Measurements from ENCODE around the gene CILP.
A peak's percentile ranks its signal among the peaks of the same experiment; 100 is the strongest.

The CILP gene

GRCh38 chr15:65209701-65210643 lies 1.3 kb downstream of the CILP start:
- TF ChIP-seq NFIC (IDR thresholded peaks at IDR 0.05) (peak; percentile 66), TEAD4 (IDR thresholded peaks at IDR 0.05) (peak; percentile 92), USF1 (IDR thresholded peaks at IDR 0.05) (no peak), FOXM1 (IDR thresholded peaks at IDR 0.05; ENCODE audit: borderline replicate concordance, low read depth) (peak; percentile 75; the same call in 1 of the 2 replicates), CREB1 (IDR thresholded peaks at IDR 0.05; ENCODE audit: low read depth) (no peak), ZBTB7A (IDR thresholded peaks at IDR 0.05; ENCODE audit: low read depth) (no peak), RAD21 (IDR thresholded peaks at IDR 0.05; ENCODE audit: low read depth) (no peak), REST (IDR thresholded peaks at IDR 0.05; ENCODE audit: low read depth) (no peak), MAX (IDR thresholded peaks at IDR 0.05) (peak; percentile 46), TCF12 (IDR thresholded peaks at IDR 0.05; ENCODE audit: low read depth) (peak; percentile 85), YY1 (IDR thresholded peaks at IDR 0.05; ENCODE audit: low read depth) (no peak), EP300 (IDR thresholded peaks at IDR 0.05; ENCODE audit: borderline replicate concordance) (peak; percentile 87), CEBPB (IDR thresholded peaks at IDR 0.05) (peak; percentile 85), EGR1 (IDR thresholded peaks at IDR 0.05) (no peak), TAF1 (IDR thresholded peaks at IDR 0.05; ENCODE audit: low read depth) (0 out of 2 replicates have a peak, but pooled peaks have one; percentile 22)

- TF ChIP-seq TEAD4 (IDR thresholded peaks at IDR 0.05) (no peak), EGR1 (IDR thresholded peaks at IDR 0.05) (no peak), YY1 (IDR thresholded peaks at IDR 0.05; ENCODE audit: low read depth) (no peak)
These were observed 2.6 kb downstream of the CILP start for GRCh38 chr15:65208647-65209046.

- TF ChIP-seq CREB1 (IDR thresholded peaks at IDR 0.05; ENCODE audit: low read depth) (no peak), YY1 (IDR thresholded peaks at IDR 0.05; ENCODE audit: low read depth) (no peak), NFIC (IDR thresholded peaks at IDR 0.05) (no peak), MAX (IDR thresholded peaks at IDR 0.05) (no peak), TEAD4 (IDR thresholded peaks at IDR 0.05) (no peak), EP300 (IDR thresholded peaks at IDR 0.05; ENCODE audit: borderline replicate concordance) (no peak), USF1 (IDR thresholded peaks at IDR 0.05) (no peak), RAD21 (IDR thresholded peaks at IDR 0.05; ENCODE audit: low read depth) (no peak), REST (IDR thresholded peaks at IDR 0.05; ENCODE audit: low read depth) (no peak), ZBTB7A (IDR thresholded peaks at IDR 0.05; ENCODE audit: low read depth) (no peak)
These were observed 3.9 kb downstream of the CILP start for GRCh38 chr15:65207280-65207840.

- TF ChIP-seq YY1 (IDR thresholded peaks at IDR 0.05; ENCODE audit: low read depth) (no peak), TAF1 (IDR thresholded peaks at IDR 0.05; ENCODE audit: low read depth) (no peak), REST (IDR thresholded peaks at IDR 0.05; ENCODE audit: low read depth) (no peak), ZBTB7A (IDR thresholded peaks at IDR 0.05; ENCODE audit: low read depth) (no peak), RAD21 (IDR thresholded peaks at IDR 0.05; ENCODE audit: low read depth) (no peak), NFIC (IDR thresholded peaks at IDR 0.05) (no peak), MAX (IDR thresholded peaks at IDR 0.05) (no peak), CEBPB (IDR thresholded peaks at IDR 0.05) (no peak), USF1 (IDR thresholded peaks at IDR 0.05) (no peak), TCF12 (IDR thresholded peaks at IDR 0.05; ENCODE audit: low read depth) (no peak), CREB1 (IDR thresholded peaks at IDR 0.05; ENCODE audit: low read depth) (no peak), EGR1 (IDR thresholded peaks at IDR 0.05) (no peak)
These were observed 4.5 kb downstream of the CILP start for GRCh38 chr15:65206750-65207149.
